ENCODE data around the gene TBX4. TPM values are rescaled to one million over a fixed set of nuclear protein-coding genes. Genes with fewer than 3 reads are reported as not detected.
"Not testable (repeated sequence)": the region's sequence is repeated elsewhere in the genome, so short reads cannot be mapped to it uniquely, and the experiment has no call there.

Gene TBX4
- total RNA-seq, 1 donor from 2014 or later, result not detected

DNA sequence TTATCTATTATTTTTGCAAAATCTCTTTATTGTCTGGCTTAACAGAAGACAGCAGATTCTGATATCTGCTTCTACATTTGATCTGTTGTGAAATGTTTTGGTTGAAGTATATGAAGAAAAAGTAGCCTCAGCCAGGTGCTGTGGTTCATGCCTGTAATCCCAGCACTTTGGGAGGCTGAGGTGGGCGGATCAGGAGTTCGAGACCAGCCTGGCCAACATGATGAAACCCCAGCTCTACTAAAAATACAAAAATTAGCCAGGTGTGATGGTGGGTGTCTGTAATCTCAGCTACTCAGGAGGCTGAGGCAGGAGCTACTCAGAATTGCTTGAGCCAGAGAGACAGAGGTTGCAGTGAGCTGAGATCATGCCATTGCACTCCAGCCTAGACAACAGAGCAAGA lies 75.2 kb downstream of the TBX4 start:
- not testable (repeated sequence) for DNase-seq

DNA sequence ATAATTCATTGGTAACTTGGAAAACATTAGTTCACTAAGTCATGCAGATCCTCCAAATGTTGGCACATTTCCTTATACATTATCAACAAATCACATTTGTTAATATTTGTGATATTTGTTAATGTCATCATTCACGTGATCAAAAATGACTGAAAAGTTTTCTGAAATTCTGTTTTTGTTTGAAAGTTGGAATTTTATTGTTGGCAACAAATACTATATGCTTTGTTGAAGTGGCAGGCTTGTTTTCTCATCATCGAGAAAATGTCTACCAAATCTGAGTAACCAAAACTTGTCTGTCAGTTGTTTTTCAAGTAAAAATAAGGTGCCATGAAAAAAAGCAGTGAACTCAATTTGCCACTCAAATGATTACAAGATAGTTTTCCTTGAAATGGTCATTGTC lies 75.9 kb downstream of the TBX4 start:
- no peak for DNase-seq

DNA sequence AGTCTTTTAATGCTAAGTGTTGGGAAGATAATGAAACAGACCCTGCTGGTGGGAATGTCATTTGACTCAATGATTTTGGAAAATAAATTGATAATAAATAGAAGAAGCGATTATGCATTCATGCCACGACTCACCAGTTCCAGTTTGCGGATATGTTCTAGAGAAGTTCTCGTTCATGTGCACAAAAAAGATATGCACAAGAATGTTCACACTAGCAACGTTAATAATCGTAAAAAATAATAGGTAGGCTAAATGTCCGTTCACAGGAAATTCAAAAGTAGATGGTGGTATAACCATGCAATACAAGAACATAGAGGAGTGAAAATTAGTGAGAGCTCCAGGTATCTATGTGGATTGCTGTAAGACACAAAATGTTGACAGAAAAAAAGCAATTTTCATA lies 79.0 kb downstream of the TBX4 start:
- no peak for DNase-seq

- DNase-seq, result no peak
These were observed 80.6 kb downstream of the TBX4 start for GRCh38 chr17:61532826-61533225.

- DNase-seq, result no peak
These were observed 81.6 kb downstream of the TBX4 start for GRCh38 chr17:61533797-61534196.

- no peak for DNase-seq
These were observed 82.2 kb downstream of the TBX4 start for GRCh38 chr17:61534414-61534813.

Other genes starting within 250 kb of the TBX4 start
- 0.47 TPM for gene TBX2, start 52.6 kb upstream of the TBX4 start, total RNA-seq
- gene NACA2, start 138.8 kb downstream of the TBX4 start, total RNA-seq, result not detected